ENCODE data around the gene OTULIN.

OTULIN gene

DNA sequence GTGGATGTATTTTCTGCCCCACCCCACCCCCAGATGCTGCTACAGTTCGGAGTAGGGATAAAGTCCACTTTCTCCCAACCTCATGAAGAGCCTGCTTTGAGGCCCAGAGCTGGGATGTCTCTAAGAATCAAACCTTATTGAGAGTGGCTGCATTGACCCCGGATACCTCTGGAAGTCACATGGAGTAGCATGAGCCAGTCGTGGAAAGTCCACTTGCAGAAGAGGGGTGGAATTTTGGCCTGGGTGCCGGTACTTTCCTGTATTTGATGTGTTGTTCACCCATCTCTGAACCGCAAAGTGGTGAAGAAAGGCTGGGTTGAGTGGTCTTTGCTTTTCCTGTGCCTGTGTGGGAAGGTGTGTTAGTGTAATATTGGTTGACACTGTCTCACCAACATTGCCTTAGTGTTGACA, 3.7 kb downstream of the OTULIN start:
- DNase-seq (ENCODE audit: low spot score), result no peak

DNA sequence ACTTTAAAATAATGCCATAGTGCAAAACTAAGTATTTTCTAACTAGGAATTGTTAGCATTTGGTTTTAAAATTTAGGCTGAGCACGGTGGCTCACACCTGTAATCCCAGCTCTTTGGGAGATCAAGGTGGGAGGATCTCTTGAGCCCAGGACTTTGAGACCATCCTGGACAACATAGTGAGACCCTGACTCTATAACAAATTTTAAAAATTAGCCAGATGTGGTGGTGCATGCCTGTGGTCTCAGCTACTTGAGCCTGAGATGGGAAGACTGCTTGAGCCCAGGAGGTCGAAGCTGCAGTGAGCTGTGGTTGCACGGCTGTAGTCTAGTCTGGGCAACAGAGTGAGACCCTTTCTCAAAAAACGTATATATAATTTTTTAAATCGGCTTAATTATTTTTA, 4.9 kb downstream of the OTULIN start:
- no peak for DNase-seq (ENCODE audit: low spot score)

DNA sequence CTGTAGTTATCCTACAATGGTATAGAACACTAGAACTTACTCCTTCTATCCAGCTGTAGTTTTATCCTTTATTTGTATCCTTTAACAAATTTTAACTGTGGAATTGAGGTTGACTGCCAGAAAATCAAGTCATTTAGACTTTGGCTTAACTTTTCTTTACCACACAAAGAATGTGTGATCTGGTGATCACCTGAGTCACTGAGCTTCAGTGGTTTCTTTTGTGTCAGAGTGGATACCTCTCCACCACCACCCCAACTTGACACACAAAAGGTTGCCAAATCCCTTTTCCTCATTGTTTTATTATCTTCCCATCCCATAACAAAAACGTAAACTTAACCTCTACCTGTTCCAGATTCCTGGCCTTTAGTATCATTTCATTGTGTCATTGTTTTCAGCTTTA, 5.5 kb downstream of the OTULIN start:
- no peak for DNase-seq (ENCODE audit: low spot score)

DNA sequence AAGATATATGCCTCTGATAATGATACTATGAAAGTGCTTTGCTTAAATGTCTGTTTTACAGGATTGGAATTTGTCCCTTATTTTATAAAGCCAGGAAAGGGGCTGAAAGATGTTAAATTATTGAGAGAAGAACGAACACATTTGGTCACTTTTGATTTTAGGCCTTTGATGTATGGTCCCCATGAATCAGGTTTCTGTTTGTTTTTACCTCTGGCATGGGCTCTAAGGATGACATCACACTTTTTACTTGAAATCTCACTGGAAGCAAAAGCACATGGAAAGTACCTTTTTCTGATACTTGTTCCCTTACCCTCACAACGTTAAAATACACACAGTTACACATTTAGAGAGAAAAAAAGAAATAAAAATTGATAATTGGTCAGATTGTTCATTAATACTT, 6.9 kb downstream of the OTULIN start:
- no peak for DNase-seq (ENCODE audit: low spot score)

DNA sequence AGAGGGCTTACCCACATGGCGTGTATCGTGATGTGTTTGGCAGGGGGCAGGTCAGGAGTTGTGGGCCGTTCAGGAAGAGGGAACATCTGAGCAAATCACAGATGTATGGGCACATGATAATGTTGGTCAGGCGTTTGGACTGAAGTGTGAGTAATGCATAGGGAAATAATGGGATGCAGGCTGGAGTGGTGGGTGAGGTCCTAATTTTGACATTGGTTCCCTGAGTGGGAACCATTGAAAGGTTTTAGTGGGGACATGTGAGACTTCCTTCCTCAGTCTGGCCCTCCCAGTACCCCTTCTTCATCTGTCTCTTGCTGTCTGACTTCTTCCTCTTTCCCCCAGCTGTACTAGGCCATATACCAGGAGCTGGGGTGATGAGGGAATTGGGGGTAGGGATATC, 7.6 kb downstream of the OTULIN start:
- no peak for DNase-seq (ENCODE audit: low spot score)

DNA sequence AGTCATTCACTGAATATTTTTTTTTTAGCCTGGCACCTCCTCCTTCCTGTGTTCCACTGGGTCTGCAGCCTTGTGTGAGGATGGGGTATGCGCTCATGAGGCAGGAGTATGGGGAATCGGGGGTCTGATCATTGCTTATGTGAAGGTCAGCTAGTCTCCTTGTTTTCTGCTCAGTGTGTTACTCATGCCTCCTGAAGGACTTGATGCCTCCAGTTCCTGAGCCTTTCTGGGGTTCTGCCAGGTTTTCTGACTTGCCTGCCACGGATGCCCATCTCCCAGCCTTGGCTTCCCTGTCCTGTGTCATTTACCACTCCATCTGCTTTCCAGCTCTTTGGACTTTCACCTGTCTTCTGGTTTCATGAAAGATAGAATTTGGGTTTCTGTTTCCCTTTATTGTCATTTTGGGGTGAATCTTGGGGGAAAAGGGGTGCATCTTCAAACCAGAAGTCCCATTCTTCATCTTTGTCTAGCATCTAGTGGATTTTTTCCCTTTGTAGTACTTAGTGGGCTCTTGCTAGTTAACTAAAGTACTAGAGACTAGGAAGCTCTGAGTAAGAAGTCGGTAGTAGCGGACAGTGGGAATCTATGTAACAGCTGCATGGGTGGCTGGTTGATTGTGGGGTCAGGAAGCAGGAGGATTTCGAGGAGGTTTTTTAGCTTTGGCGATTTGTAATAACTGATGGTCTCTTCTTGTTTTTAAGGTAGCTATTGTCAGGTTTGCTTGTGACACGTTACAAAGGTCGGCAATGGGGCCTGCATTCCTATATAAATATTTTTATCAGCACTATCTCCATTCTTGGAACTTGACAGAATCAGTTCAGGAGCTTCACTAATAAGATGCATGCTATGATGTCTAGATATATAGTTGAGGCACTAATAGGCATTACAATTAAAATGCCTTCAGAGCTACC, 8.2 kb downstream of the OTULIN start:
- DNase-seq (ENCODE audit: low spot score), result no peak

DNA sequence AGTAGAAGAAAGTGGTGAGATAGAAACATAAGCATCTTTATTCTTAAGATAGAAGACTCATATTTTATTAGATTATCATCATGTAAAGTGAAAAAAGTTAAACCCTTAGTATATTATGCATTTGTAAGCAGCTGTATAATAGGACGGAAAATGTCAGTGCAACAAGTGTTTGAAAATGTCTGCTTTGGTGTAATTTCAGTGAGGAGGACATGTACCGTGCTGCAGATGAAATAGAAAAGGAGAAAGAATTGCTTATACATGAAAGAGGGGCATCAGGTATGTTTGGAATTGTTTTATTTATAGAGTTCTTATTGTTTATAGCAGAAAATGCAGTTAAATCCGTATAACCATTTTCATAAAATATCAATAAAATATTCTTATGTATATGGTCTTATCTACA, 8.9 kb downstream of the OTULIN start:
- DNase-seq (ENCODE audit: low spot score), result no peak

DNA sequence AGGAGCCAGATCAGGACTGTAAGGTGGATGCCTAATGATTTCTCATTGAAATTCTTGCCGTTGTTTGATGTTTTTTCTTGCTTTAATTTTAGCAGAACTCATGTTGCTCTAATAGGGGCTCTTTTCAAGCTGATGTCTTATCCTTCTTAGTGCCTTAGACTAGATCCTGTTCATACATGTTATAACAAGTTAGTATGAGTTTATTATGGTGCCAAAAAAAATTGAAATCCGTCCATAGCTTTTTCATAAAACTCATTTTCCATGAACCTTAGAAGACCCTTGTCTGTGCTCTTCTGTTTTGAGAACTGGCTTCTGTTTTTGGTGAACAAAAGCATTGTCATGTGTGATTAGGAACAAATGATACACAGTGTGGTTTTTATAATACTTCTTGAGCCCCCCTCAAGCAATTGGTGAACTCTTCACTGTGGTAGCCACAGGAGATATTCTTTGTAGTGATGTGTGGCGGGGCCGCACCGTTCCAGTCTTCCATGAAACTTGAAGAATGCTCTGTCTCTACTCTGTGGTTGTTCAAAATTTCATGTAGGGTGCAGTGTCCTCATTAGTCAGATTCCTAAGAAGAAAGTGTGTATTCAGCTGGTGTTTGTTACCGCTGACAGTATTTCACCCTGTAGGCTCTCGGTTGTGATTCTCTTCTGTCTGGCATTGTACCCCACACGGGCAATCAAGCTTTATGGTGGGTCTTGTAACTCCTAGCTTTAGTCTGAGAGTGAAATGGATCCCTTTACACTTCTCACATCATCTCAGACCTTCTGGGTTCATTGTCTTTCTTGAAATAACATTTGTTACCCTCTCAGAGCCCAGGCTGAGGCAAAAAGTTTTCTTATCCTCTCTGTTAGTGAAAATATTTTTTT, 10.7 kb downstream of the OTULIN start:
- no peak for DNase-seq (ENCODE audit: low spot score)

DNA sequence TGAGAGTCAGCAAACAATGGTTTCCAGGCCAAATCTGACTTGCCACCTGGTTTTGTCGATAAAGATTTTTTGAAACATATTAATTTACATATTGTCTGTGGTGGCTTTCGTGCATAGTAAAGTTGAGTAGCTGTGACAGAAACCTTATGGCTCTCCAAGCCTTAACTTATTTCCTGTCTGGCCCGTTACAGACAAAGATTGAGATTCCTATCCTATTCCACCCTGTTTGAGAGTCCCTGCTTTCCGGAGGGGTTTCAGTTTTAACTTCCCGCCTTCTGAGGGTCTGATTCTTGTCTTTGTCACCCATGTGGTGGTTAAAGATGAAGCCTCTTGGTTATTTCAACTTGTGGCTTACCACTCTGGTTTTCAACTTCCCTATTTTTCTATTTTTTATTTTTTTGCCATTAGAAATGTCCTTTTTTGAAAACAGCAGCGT, 11.4 kb downstream of the OTULIN start:
- DNase-seq (ENCODE audit: low spot score), result no peak

DNA sequence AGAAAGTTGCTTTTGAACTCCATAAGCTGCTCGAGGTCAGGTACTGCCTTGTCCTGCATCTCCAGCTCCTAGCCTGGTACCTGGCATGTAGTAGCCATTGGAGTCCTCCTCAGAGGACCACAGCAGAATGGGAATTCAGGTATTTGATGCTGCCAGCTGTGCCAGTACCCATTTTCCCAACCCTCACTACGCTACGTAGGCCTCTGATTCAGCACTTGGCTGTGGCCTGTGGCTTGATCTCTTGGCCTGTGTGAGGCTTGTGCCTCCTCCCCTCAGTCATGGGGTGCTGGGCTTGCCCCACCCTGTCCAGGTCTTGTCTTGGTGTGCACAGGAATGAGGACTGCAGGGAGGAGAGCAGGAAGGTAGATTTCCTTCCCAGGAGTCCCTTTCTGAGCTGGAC, 11.8 kb downstream of the OTULIN start:
- no peak for DNase-seq (ENCODE audit: low spot score)

DNA sequence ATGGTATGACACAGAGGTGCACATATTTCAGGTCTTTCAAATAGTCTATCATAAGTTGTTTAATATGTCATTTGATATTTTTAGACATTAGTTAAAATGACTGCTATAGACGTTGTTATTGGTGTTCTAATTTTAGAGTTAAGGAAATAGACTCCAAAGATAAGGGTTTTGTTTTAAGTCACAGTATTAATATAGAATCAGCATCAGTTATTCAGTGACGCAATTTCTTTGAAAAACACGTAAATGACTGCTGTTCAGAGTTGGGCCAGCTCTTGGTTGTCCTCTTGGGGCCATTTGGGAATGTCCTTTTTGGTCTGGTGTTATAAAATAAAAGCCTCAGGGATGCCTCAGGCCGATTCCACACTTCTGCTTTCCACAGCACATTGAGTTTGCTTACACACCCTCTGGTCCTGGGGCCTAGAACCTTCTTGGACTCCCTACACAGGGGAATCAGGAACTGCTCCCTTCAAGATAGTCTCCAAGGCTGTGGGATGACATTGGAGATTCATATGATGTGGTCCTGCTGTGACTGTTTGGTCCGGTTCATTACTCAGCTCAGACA, 14.3 kb downstream of the OTULIN start:
- DNase-seq (ENCODE audit: low spot score), result no peak

DNA sequence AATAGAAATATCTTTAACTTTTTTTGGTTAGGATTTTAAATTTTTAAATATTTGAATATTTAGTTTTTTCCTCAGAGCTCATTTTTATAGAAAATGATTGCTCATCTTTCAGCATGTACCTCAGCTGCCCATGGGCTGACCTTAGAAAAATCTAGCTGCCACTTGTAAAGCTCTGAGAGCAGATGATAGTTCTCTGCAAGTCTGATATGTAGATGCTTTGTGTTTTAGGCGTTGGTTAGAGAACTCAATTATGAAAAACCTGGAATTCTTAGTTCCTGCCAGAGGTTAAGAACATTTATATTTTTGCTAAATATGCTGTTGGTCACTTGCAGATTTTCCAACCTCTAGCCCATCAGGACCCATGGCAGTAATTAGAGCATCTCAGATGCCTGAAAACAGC, 15.1 kb downstream of the OTULIN start:
- DNase-seq (ENCODE audit: low spot score), result no peak

DNA sequence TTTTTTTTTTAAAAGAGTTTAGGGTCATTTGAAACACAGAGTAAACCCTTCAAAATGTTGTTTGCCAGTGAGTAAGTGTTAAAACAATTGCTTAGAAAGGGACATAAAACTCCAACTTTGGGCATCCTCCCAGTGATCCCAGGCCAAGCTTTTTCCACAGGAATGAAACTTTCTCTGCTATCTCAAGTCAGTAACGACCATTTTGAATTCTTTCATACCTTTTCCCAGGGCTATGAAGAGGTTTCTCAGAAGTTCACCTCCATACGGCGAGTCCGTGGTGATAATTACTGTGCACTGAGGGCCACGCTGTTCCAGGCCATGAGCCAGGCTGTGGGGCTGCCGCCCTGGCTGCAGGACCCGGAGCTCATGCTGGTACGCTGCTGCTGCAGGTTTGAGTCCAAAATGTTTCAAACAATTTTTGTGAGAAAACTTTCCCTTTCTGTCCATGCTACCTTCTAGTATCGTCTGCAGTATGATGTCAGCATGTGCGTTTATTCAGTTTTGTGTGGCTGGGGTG, 16.8 kb downstream of the OTULIN start:
- no peak for DNase-seq (ENCODE audit: low spot score)

DNA sequence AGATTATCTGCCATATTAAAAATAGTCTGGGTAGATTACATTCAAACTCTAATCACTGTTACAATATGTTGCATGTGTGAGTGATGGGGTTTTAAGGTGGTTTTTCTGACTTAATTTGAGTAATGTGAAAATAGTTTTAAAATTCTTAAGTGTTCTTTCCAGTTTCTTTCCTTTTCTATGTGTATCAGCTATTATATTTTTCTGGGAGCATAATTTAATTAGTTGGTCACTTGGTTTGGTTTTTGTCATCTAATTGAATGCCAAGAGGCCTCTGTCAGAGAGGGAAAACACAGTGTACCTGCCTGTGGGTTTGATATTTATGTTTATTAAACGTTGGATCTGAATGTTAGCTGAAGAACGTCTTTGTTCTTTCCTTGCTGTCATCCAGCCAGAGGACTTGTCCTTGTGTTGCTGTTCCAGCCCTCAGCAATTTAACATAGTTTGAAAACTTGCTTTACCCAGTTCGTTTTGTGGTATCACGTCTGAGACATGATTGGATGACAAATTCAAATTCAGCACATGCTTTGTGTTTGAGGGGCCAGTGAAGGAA, 19.5 kb downstream of the OTULIN start:
- DNase-seq (ENCODE audit: low spot score), result no peak

DNA sequence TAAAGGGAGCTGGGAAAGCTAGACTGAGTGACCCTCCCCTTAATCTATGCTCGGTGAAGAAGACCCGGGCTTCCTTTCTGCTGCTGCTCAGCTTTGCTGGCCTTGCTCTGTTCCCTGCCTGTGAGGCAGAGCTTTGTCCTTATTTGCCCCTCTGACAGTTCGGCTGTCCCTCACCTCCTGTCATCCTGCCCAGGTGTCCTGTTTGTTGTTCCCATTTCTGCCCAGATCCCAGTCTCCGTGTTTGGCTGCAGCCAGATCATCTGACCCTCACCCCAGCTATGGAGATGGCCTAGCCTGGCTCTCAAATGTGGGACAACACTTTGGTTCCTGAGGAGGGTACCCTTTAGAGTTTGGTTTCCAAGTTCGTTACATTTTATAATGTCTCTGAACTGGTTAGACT, 20.2 kb downstream of the OTULIN start:
- DNase-seq (ENCODE audit: low spot score), result no peak

DNA sequence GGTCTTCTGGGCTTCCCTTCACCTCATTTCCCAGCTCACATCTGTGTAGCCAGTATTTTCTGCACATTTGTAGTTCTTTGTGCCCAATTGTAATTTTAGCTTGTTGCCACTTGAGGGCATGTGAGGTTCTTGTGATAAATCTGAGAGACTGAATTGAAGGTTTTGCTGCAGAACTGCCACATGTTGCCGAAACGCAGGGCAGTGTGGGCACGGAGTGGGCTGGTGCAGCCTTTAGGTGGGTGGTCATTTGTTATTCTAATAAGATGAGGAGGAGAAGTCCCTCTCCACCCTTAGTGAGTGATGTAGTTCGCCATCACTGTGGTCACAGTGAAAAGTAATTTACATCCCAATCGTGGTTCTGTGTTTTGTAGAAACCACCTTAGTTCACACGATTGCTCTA, 21.2 kb downstream of the OTULIN start:
- DNase-seq (ENCODE audit: low spot score), result peak; percentile 69

DNA sequence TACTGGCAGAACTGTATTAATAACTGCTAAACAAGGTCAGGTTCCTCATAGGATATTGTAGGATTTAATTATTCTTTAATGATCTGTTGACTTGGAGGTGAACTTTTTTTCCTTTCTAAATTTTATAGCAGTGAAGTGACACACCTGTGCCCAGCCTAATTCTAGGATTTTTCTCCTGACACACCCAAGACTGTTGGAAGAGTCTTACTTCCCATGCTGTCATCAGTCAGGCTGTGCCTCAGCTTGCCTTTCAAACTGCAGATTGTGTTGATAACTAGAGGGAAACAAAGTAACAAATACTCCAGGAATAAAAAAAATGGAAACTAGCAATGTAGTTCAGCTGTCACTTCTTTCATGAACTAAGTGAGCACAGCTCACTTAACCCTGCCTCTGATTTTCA, 22.0 kb downstream of the OTULIN start:
- no peak for DNase-seq (ENCODE audit: low spot score)

DNA sequence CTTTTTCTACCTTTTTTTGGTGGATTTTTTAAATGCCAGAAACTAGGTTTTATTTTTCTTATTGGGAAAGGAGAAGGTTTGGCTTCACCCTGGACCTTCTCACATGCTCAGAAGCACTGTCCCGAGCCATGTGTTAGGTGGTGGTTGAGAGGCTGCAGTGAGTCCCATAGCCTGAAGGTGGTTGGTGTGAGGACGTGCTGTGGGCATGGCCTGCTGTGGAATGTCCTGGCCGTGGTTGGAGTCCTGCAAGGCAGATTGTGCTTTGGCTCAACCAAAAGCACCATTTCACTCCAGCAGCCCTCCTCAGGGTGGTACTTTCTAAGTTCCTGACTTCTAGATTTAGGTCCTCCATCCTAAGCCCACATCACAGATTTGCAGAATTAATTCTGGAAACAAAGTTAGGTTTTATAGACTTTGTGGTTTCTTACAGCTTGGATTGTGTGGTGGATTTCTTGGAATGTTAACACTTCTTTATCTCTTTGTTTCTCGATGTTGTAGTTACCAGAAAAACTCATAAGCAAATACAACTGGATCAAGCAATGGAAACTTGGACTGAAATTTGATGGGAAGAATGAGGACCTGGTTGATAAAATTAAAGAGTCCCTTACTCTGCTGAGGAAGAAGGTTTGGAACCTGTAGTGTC, 22.6 kb downstream of the OTULIN start:
- no peak for DNase-seq (ENCODE audit: low spot score)

DNA sequence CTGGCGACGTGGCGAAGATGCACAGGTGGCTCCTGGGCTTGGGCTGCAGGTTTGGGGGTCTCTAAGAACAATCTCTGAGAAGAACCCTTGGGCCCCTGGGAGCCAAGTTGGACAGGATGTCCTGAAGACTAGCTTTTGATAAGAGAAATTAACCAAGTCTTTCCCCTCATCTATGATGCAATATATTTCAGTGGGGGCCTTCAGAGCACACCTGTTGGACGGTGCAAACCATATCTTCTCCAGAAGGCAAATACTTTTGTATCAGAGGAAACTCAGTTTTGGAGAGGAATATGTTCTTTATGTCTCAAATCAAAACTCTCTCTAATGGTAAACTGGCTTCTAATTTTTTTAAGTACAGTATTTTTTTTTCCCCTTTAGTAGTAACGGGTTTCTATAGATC, 28.6 kb downstream of the OTULIN start:
- DNase-seq (ENCODE audit: low spot score), result no peak

DNA sequence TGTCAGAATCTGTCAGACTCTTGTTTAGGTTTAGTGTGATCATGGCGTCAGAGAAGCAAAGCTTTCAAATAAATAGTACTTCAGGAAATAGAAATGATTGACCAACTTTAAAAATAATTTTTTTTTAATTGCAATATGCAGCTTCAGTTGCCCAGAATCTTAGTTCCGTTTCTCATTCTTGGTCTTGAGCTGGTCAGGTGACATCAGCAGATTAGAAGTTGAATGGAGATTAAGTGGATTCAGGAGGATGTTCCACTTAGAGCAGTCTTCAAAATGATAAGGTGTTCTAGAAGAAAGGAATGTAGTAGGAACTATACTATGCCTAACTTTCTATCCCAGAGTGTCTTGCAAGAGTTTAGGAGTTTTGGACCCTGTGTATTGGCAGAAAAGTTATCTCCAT, 30.6 kb downstream of the OTULIN start:
- no peak for DNase-seq (ENCODE audit: low spot score)

DNA sequence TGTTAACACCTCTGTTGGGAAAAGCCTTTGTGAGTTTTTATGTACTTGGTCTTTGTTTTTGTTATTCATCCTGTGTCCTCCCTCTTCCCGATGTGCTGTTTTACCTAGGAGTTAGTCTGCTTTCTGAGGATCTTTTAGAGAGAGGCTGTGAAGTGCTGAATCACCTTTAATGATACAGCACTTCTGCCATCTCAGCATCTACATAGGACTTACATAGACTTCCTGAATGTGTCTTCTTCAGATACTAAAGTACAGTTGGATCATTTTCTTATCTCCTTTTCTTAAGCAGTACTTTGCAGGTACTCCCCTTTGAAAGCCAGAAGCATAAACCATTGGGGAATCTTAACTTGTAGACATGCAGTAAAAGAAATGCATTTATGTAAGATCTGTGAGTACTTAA, 31.5 kb downstream of the OTULIN start:
- no peak for DNase-seq (ENCODE audit: low spot score)

DNA sequence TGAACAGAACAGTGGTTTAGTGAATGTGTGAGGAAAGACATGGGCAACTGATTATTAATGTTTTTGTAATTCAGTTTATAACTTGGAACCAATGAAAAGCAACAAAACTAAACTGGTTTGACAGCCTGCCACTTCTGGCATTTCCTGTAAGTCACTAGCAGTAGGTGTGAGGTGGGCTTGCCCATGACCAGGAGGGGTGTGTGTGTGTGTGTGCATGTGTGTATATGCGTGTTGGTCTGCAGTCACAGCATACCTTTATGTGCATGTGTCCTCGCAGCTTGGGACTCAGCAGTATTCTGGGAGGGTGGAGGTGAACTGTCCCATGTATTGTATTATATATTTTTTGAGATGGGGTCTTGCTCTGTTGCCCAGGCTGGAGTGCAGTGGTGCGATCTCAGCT, 32.3 kb downstream of the OTULIN start:
- no peak for DNase-seq (ENCODE audit: low spot score)

All from COLO829 (cell line).